Activated T-cell treated with anti-CD3 and anti-CD28 coated beads, Interleukin-2, amount 50 U/mL, for 4 hours (primary cell): ENCODE measurements around the gene APPL2. TPM values are rescaled to one million over a fixed set of nuclear protein-coding genes. Genes with fewer than 3 reads are reported as not detected.
A peak's percentile ranks its signal among the peaks of the same experiment; 100 is the strongest.
"Not testable (repeated sequence)": the region's sequence is repeated elsewhere in the genome, so short reads cannot be mapped to it uniquely, and the experiment has no call there.

Source experiments
- ATAC-seq, 2 donors: fragments of 200-7000 bp; cut with Tn5 transposase; one replicate each; pipeline ENCODE4 v1.10.0; 2021
- DNase-seq: peaks from one replicate; pipeline ENCODE4 v3.0.0-alpha.2; 2020
- H3K27me3 Mint-ChIP-seq: one replicate; pipeline ENCODE4 v1.8.0; 2021; ENCODE audit warnings: low read depth, mixed read lengths
- H3K36me3 Mint-ChIP-seq: one replicate; pipeline ENCODE4 v1.8.0; 2022; ENCODE audit warnings: mixed read lengths; ENCODE audit not compliant: insufficient read depth
- H3K4me1 Mint-ChIP-seq: one replicate; pipeline ENCODE4 v1.8.0; 2021; ENCODE audit warnings: low read depth, mixed read lengths
- H3K4me3 Mint-ChIP-seq: one replicate; pipeline ENCODE4 v1.8.0; 2021; ENCODE audit warnings: mild to moderate bottlenecking, moderate library complexity, mixed read lengths
- H3K9me3 Mint-ChIP-seq: one replicate; pipeline ENCODE4 v1.8.0; 2021; ENCODE audit warnings: mixed read lengths
- total RNA-seq, 3 donors: library from RNA; stranded (reverse); gene quantifications; one replicate each; pipeline ENCODE4 v1.2.1, GENCODE V29; 2021

The APPL2 gene
- total RNA-seq, 3 donors from 2014 or later = 7.8 to 8.6 (median 8.0) TPM

GRCh38 chr12:105267711-105268110, 31.7 kb upstream of the APPL2 start:
- H3K36me3 Mint-ChIP-seq = no peaks in the 10 kb centered on the region
- ATAC-seq (no peak), DNase-seq (no peak)
- H3K4me3 Mint-ChIP-seq = no peak overlapping the region
- no peaks in the 10 kb centered on the region for H3K4me1 Mint-ChIP-seq
- peaks cover 7% of the 10 kb centered on the region for H3K27me3 Mint-ChIP-seq
- no peaks in the 10 kb centered on the region for H3K9me3 Mint-ChIP-seq

DNA sequence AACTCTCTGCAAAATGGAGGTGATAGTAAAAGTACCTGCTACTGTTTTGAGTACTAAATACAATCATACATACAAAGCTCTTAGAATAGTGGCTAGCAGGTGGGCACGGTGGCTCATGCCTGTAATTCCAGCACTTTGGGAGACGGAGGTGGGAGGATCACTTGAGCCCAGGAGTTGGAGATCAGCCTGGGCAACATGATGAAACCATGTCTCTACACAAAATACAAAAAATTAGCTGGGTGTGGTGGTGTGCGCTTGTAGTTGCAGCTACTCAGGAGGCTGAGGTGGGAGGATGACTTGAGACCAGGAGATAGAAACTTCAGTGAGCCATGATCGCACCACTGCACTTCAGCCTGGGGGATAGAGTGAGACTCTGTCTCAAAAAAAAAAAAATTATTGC, 28.8 kb upstream of the APPL2 start:
- H3K4me3 Mint-ChIP-seq = no peak overlapping the region
- H3K9me3 Mint-ChIP-seq = no peaks in the 10 kb centered on the region
- H3K27me3 Mint-ChIP-seq = peaks cover 11% of the 10 kb centered on the region
- H3K4me1 Mint-ChIP-seq = no peaks in the 10 kb centered on the region
- H3K36me3 Mint-ChIP-seq = no peaks in the 10 kb centered on the region
- ATAC-seq (no peak), DNase-seq (no peak)

DNA sequence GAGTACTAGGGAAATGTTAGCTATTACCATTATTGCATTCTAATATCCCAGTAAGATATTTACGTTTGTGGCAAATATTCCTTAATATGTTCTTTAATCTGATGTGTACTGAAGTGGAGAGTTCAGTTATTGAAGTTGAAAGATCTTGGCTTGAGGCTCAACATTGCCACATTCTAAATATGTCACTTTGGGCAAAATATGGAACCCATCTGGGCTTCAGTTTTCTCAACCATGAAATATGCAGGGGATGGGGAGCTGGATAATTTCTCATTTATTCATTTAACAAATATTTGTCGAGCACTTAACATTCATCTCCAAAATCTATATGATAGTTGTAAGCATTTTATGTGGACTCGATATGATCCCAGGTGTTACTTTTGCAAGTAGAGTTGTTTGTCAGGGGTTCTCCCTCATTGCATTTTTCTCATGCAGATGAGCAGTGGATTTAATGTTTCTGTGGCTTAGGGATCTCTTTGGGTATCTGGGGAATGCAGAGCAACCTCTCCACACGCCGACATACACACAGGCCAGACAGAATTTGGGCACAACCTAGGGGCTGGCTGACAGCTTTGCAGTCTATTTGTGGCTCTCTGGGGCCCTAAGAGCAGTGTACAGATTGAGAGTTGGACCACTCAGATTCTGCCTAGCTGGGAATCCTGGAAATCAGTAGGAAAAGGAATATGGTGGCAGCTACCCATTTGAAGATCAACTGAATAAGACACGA, 26.6 kb upstream of the APPL2 start:
- Mint-ChIP-seq H3K4me3 (no peak overlapping the region), H3K4me1 (no peaks in the 10 kb centered on the region), H3K9me3 (no peaks in the 10 kb centered on the region), H3K36me3 (no peaks in the 10 kb centered on the region), H3K27me3 (peaks cover 15% of the 10 kb centered on the region)
- no peak for ATAC-seq
- DNase-seq = no peak

- ATAC-seq (no peak), DNase-seq (no peak)
- no peaks in the 10 kb centered on the region for H3K9me3 Mint-ChIP-seq
- no peaks in the 10 kb centered on the region for H3K36me3 Mint-ChIP-seq
- H3K27me3 Mint-ChIP-seq = peaks cover 15% of the 10 kb centered on the region
- no peak overlapping the region for H3K4me3 Mint-ChIP-seq
- no peaks in the 10 kb centered on the region for H3K4me1 Mint-ChIP-seq
These were observed 25.0 kb upstream of the APPL2 start for GRCh38 chr12:105261010-105261409.

GRCh38 chr12:105259226-105259625, 23.3 kb upstream of the APPL2 start:
- DNase-seq (no peak), ATAC-seq (no peak)
- no peaks in the 10 kb centered on the region for H3K4me1 Mint-ChIP-seq
- no peaks in the 10 kb centered on the region for H3K9me3 Mint-ChIP-seq
- no peak overlapping the region for H3K4me3 Mint-ChIP-seq
- no peaks in the 10 kb centered on the region for H3K36me3 Mint-ChIP-seq
- H3K27me3 Mint-ChIP-seq = peaks cover 15% of the 10 kb centered on the region

GRCh38 chr12:105257321-105257728, 21.4 kb upstream of the APPL2 start:
- ATAC-seq (no peak), DNase-seq (no peak)
- peaks cover 11% of the 10 kb centered on the region for H3K27me3 Mint-ChIP-seq
- no peaks in the 10 kb centered on the region for H3K9me3 Mint-ChIP-seq
- H3K4me3 Mint-ChIP-seq = no peak overlapping the region
- no peaks in the 10 kb centered on the region for H3K4me1 Mint-ChIP-seq
- no peaks in the 10 kb centered on the region for H3K36me3 Mint-ChIP-seq

GRCh38 chr12:105256921-105257320, 20.9 kb upstream of the APPL2 start:
- Mint-ChIP-seq H3K36me3 (no peaks in the 10 kb centered on the region), H3K27me3 (peaks cover 8% of the 10 kb centered on the region), H3K9me3 (no peaks in the 10 kb centered on the region), H3K4me3 (no peak overlapping the region), H3K4me1 (no peaks in the 10 kb centered on the region)
- ATAC-seq (no peak), DNase-seq (no peak)

- not testable (repeated sequence) for H3K36me3 Mint-ChIP-seq, H3K27me3 Mint-ChIP-seq, H3K9me3 Mint-ChIP-seq, H3K4me1 Mint-ChIP-seq, H3K4me3 Mint-ChIP-seq, ATAC-seq, DNase-seq
These were observed 20.5 kb upstream of the APPL2 start for GRCh38 chr12:105256431-105256830.

- H3K4me1 Mint-ChIP-seq = no peaks in the 10 kb centered on the region
- H3K9me3 Mint-ChIP-seq = no peaks in the 10 kb centered on the region
- no peak overlapping the region for H3K4me3 Mint-ChIP-seq
- peaks cover 7% of the 10 kb centered on the region for H3K27me3 Mint-ChIP-seq
- no peak for ATAC-seq
- DNase-seq = no peak
- H3K36me3 Mint-ChIP-seq = no peaks in the 10 kb centered on the region
These were observed 20.0 kb upstream of the APPL2 start for GRCh38 chr12:105256011-105256410.

- DNase-seq = no peak
- H3K9me3 Mint-ChIP-seq = no peaks in the 10 kb centered on the region
- H3K36me3 Mint-ChIP-seq = no peaks in the 10 kb centered on the region
- ATAC-seq = peak in 1 of 2 donors; percentile 46
- no peak overlapping the region for H3K4me3 Mint-ChIP-seq
- no peaks in the 10 kb centered on the region for H3K4me1 Mint-ChIP-seq
- H3K27me3 Mint-ChIP-seq = peaks cover under 1% of the 10 kb centered on the region
These were observed 18.0 kb upstream of the APPL2 start for GRCh38 chr12:105253866-105254513.

- DNase-seq (no peak), ATAC-seq (no peak)
- Mint-ChIP-seq H3K4me1 (no peaks in the 10 kb centered on the region), H3K36me3 (no peaks in the 10 kb centered on the region), H3K27me3 (peaks cover under 1% of the 10 kb centered on the region), H3K9me3 (no peaks in the 10 kb centered on the region), H3K4me3 (no peak overlapping the region)
These were observed 16.9 kb upstream of the APPL2 start for GRCh38 chr12:105252901-105253300.

- not testable (repeated sequence) for DNase-seq, H3K4me3 Mint-ChIP-seq, H3K36me3 Mint-ChIP-seq, H3K4me1 Mint-ChIP-seq, ATAC-seq, H3K9me3 Mint-ChIP-seq
- H3K27me3 Mint-ChIP-seq = peaks cover 17% of the 10 kb centered on the region
These were observed 9.9 kb upstream of the APPL2 start for GRCh38 chr12:105245776-105246427.

- peaks cover 17% of the 10 kb centered on the region for H3K27me3 Mint-ChIP-seq
- ATAC-seq = no peak
- no peaks in the 10 kb centered on the region for H3K4me1 Mint-ChIP-seq
- no peaks in the 10 kb centered on the region for H3K36me3 Mint-ChIP-seq
- H3K9me3 Mint-ChIP-seq = no peaks in the 10 kb centered on the region
- no peak for DNase-seq
- H3K4me3 Mint-ChIP-seq = no peak overlapping the region
These were observed 9.3 kb upstream of the APPL2 start for GRCh38 chr12:105245291-105245690.

DNA sequence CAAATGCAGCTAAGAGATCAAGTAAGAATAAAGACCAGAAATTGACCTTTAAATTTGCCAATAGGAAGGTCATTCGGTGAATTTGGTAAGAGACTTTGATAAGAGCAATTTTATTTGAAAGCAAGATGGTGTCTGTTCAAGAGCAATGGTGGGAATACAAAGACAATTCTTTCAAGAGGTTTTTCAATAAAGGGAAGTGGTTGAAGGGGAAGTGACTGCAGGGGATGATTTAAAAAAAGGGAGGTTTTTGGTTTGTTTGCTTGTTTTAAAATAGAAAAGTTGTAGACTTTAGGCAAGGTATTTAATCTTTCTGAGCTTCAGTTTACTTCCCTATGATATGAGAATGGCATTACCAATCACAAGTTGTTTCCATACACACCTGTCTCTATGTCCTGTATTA, 4.3 kb upstream of the APPL2 start:
- H3K4me3 Mint-ChIP-seq = no peak overlapping the region
- H3K36me3 Mint-ChIP-seq = no peaks in the 10 kb centered on the region
- ATAC-seq (no peak), DNase-seq (no peak)
- H3K4me1 Mint-ChIP-seq = peaks cover 9% of the 10 kb centered on the region
- H3K27me3 Mint-ChIP-seq = peaks cover 6% of the 10 kb centered on the region
- no peaks in the 10 kb centered on the region for H3K9me3 Mint-ChIP-seq

- no peaks in the 10 kb centered on the region for H3K36me3 Mint-ChIP-seq
- DNase-seq (no peak), ATAC-seq (no peak)
- peaks cover 18% of the 10 kb centered on the region for H3K4me1 Mint-ChIP-seq
- H3K9me3 Mint-ChIP-seq = no peaks in the 10 kb centered on the region
- H3K4me3 Mint-ChIP-seq = no peak overlapping the region
- peaks cover 3% of the 10 kb centered on the region for H3K27me3 Mint-ChIP-seq
These were observed 3.3 kb upstream of the APPL2 start for GRCh38 chr12:105239304-105239703.
